LHCN-M2 (cell line): ENCODE data around the gene NFKB1. TPM values are rescaled to one million over a fixed set of nuclear protein-coding genes. Genes with fewer than 3 reads are reported as not detected.

ENCODE experiments used
- DNase-seq: peaks from one replicate; pipeline ENCODE4 v3.0.0-alpha.2; 2012; ENCODE audit warnings: low read depth
- total RNA-seq: library from RNA; depleted of rRNA; stranded (reverse); fragments of >200 nt; gene quantifications from 2 replicates; pipeline ENCODE4 v1.2.3, GENCODE V29; 2014

Gene NFKB1
- total RNA-seq, 1 experiment from 2014 or later = 22.0 TPM

DNA sequence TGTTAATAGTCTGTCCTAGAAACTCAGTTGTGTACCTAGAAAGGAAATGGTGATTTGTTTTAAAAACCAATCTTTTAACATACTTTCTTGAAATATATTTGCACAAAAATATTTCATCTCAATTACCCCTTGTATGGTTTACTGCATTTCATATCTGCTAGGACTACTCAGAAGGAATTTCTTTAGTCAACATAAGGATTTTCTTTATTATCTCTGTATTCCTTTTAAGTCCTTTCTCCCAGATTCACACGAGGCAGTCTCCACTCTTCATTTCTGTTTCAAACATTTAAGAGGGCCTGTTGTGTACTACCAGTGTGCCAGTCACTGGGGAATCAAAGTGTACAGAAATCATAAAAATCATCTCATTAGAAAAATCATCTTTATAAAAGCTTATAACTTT is 28.8 kb downstream of the NFKB1 start:
- DNase-seq = no peak

- DNase-seq = no peak
These were observed 29.8 kb downstream of the NFKB1 start for GRCh38 chr4:102530986-102531385.

- DNase-seq = no peak
These were observed 30.3 kb downstream of the NFKB1 start for GRCh38 chr4:102531462-102531861.

GRCh38 chr4:102533348-102533747 is 32.2 kb downstream of the NFKB1 start:
- no peak for DNase-seq

DNA sequence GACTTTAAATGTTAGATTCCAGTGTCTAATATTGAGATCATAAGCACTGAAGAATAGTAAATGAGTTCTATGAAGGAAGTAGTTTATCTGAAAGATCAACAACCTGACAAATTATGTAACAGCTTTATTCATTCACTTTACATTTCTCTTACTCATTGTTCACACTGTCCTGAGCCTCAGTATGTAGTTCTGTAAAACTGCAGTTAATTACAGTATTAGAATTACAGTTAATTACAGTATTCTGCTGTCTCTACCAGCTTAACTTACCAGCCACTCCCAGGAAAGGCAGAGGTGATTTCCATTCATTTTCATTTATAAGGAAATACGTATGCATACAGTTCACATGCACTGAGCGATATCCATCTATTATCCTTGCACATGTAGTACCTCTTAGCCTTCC is 32.7 kb downstream of the NFKB1 start:
- DNase-seq = no peak

DNA sequence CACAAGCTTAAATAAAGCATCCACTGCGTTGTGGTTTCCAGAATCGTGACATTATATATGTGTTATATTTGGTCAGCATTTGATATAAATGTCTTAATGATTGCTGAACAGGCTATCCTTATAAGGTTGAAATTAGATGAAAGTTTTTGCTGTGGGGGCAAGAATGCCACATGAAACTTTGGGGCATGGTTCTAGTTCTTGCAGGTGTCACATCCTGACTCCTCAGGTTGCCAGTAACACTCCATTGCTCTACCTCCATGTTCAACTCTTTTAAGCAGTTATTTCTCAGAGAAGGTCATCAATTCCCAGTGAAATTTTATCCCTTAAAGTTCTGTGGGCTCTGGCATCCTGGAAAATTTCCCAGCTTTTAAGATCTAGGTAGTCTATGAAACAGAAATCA is 33.7 kb downstream of the NFKB1 start:
- DNase-seq = no peak

GRCh38 chr4:102535398-102536082 is 34.4 kb downstream of the NFKB1 start:
- peak; percentile 84 for DNase-seq

DNA sequence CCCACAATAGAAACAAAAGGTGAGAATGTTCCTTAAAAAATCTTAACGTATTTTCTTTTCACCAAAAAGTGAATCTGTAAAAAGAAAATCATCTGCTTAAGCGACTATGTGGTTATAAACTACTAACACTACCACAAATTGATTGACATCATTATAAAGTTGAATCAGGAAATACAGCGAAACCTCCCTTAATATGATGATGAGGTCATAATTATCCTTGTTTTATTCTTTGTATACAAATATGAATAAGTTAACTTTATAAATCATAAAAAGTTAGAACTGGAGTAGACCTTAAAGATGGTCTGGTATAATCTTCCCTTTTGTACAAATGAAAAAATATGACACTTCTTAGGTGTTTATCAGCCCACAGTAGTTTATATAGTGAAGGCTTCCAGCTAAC is 35.6 kb downstream of the NFKB1 start:
- no peak for DNase-seq

- peak; percentile 47 for DNase-seq
These were observed 36.1 kb downstream of the NFKB1 start for GRCh38 chr4:102537269-102537668.

GRCh38 chr4:102541697-102542096 is 40.5 kb downstream of the NFKB1 start:
- no peak for DNase-seq

- DNase-seq = no peak
These were observed 42.1 kb downstream of the NFKB1 start for GRCh38 chr4:102543030-102543928.

GRCh38 chr4:102546635-102547034 is 45.5 kb downstream of the NFKB1 start:
- DNase-seq = no peak

DNA sequence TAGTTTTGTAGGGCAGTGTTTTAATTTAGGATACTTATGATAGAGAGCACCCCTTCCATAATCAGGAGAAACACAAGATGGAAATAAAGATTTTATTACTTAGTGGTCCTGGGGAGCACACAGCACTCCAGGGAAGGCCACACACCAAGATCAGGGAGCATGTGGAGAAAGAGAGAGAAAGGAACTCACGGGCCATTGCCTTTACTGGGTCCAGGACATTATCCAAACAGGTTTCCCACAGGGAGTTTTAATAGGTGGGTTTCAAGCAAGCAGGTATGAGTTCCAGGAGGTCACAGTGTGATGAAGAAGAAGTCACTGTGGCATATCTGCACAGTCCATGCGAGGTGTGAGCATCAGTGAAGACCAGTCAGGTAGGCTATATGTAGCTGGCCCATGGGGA is 46.8 kb downstream of the NFKB1 start:
- no peak for DNase-seq

- no peak for DNase-seq
These were observed 50.9 kb downstream of the NFKB1 start for GRCh38 chr4:102551958-102552565.

DNA sequence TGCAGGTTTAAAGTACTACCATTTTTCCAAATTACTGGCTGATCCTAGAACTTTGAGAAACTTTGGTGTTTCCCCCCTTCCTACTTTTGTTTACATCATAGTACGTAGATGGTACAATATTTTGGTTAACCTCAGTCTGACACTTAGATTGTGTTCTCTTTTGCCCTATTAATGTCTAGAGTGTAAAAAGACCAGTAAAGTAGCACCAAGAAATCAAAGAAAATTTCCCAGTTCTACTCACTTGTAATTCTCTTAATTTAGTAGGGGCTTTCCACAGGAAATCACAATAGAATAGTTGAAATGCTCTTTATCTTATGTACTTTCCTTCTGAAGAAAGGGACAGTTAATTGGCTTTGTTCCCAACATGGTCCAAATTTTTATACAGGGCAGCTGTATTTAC is 51.6 kb downstream of the NFKB1 start:
- DNase-seq = no peak

- no peak for DNase-seq
These were observed 52.8 kb downstream of the NFKB1 start for GRCh38 chr4:102553982-102554381.

- DNase-seq = peak; percentile 97
These were observed 53.3 kb downstream of the NFKB1 start for GRCh38 chr4:102554482-102554881.

- DNase-seq = no peak
These were observed 53.8 kb downstream of the NFKB1 start for GRCh38 chr4:102554992-102555391.

GRCh38 chr4:102557636-102558035 is 56.5 kb downstream of the NFKB1 start:
- no peak for DNase-seq

GRCh38 chr4:102560115-102560514 is 59.0 kb downstream of the NFKB1 start:
- no peak for DNase-seq

DNA sequence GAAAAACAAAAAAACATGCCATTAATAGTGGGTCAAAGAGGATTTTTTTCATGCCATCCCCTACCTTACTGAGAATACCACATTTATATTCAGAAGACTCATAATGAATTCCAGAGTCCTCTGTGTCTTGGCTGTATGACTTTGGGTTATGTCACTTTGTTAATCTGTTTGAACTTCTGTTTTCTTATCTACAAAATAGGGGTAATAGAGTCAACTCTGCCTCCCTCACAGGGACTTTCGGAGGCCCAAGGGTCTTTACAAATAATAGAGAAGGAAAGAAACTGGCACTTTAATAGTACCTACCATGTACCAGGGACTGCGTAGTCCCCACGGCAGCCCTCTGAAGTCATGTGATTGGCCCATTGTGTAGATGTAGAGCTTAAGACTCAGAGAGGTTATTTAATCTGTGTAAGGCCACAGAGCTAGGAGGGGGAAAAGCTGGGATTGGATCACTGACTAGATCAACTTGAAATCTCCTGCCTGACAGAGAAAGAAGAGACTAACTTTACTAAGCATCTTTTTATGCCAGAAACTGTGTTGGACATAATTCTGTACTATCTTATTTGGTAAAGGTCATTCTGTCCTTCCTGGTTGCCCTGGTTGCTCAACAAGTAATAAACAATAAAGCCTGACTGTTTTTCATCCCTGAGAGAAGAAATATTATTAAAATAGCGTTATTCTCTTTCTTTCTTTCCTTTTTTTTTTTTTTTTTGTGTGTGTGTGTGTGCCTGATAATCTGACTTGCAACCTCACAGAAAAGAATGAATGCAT is 59.6 kb downstream of the NFKB1 start:
- no peak for DNase-seq

- DNase-seq = peak; percentile 31
These were observed 61.8 kb downstream of the NFKB1 start for GRCh38 chr4:102563000-102563399.
